GM19372 (cell line): ENCODE results near the gene SZT2.
"Not testable (repeated sequence)": the region's sequence is repeated elsewhere in the genome, so short reads cannot be mapped to it uniquely, and the experiment has no call there.

Experiments used
- ATAC-seq: cut with Tn5 transposase; IDR thresholded peaks from one replicate; pipeline ENCODE4 v1.9.1; 2021; ENCODE audit warnings: mild to moderate bottlenecking, low read depth, moderate library complexity; ENCODE audit not compliant: unreplicated experiment

The SZT2 gene

GRCh38 chr1:43477716-43478115 lies 88.0 kb downstream of the SZT2 start:
- no peak for ATAC-seq

GRCh38 chr1:43479414-43479813 lies 89.7 kb downstream of the SZT2 start:
- ATAC-seq: no peak

- no peak for ATAC-seq
These were observed 91.8 kb downstream of the SZT2 start for GRCh38 chr1:43481491-43481890.

- no peak for ATAC-seq
These were observed 92.5 kb downstream of the SZT2 start for GRCh38 chr1:43482215-43482614.

- ATAC-seq: no peak
These were observed 94.7 kb downstream of the SZT2 start for GRCh38 chr1:43484367-43484766.

- ATAC-seq: no peak
These were observed 98.5 kb downstream of the SZT2 start for GRCh38 chr1:43488165-43488564.

- no peak for ATAC-seq
These were observed 101.4 kb downstream of the SZT2 start for GRCh38 chr1:43491061-43491460.

GRCh38 chr1:43492826-43493225 lies 103.1 kb downstream of the SZT2 start:
- ATAC-seq: no peak

GRCh38 chr1:43493661-43494450 lies 104.2 kb downstream of the SZT2 start:
- no peak for ATAC-seq

GRCh38 chr1:43495204-43495603 lies 105.5 kb downstream of the SZT2 start:
- no peak for ATAC-seq

- ATAC-seq: no peak
These were observed 110.2 kb downstream of the SZT2 start for GRCh38 chr1:43499898-43500297.

GRCh38 chr1:43501806-43502205 lies 112.1 kb downstream of the SZT2 start:
- ATAC-seq: not testable (repeated sequence)

GRCh38 chr1:43503534-43503933 lies 113.8 kb downstream of the SZT2 start:
- ATAC-seq: no peak
